Gastrocnemius medialis (tissue), 4 donors: ENCODE data around the gene MMRN2.

ENCODE experiments used
- POLR2A ChIP-seq, 2 donors: fragments of 450-650 bp; IDR thresholded peaks; one replicate each; pipeline ENCODE4 v1.6.1; 2017; ENCODE audit warnings: antibody characterized with exemption in 2 of 2, mild to moderate bottlenecking in 2 of 2, moderate library complexity in 2 of 2
- TF ChIP-seq, protein P1 (sequence below), 5 experiments: fragments of 450-650 bp in 3 of 5; fragments of 200-600 bp in 2 of 5; sonication (generic) in 2 of 5; IDR thresholded peaks in 4 of 5; conservative IDR thresholded peaks in 1 of 5; 1 replicate in 4 of 5; 2 replicates in 1 of 5; pipeline ENCODE4 v1.5.1; 2016 to 2019; ENCODE audit warnings: antibody characterized with exemption in 5 of 5, mild to moderate bottlenecking in 3 of 5, moderate library complexity in 3 of 5

DNA sequence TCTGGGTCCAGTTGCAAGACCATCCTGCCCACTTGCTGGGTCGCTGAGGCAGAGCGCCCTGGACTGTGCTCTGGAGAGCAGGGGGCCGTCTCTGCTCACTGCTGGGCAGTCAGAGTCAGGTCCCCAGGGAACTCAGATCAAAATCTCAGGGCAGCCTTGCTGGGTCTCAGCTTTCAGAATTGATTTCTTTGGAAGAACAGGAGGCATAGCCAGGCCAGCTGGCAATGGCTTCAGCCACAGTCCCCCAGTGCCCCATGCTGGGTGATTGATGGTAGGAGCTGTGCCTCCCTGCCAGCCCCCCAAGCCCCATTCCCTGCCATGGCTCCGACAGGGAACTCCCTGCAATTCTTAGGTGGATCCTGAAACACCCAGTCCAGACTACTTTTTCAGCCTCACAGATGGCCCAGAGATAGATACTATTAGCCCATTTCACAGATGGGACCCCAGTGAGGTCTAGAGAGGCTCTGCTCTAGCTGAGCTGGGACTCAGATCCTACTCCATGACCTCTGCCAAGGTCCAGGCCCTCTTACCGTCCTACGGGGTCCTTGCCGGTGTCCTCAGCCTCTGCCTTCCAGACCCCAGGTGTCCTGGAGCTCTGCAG is 467 bp downstream of the MMRN2 start:
- TF ChIP-seq, protein P1, sequence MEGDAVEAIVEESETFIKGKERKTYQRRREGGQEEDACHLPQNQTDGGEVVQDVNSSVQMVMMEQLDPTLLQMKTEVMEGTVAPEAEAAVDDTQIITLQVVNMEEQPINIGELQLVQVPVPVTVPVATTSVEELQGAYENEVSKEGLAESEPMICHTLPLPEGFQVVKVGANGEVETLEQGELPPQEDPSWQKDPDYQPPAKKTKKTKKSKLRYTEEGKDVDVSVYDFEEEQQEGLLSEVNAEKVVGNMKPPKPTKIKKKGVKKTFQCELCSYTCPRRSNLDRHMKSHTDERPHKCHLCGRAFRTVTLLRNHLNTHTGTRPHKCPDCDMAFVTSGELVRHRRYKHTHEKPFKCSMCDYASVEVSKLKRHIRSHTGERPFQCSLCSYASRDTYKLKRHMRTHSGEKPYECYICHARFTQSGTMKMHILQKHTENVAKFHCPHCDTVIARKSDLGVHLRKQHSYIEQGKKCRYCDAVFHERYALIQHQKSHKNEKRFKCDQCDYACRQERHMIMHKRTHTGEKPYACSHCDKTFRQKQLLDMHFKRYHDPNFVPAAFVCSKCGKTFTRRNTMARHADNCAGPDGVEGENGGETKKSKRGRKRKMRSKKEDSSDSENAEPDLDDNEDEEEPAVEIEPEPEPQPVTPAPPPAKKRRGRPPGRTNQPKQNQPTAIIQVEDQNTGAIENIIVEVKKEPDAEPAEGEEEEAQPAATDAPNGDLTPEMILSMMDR (IDR thresholded peaks at IDR 0.05 in 4 of 5, conservative IDR thresholded peaks at IDR 0.05 in 1 of 5): no peak
- no peak for TF ChIP-seq POLR2A (IDR thresholded peaks at IDR 0.05)
